Measurements from ENCODE around the gene TOX3. TPM values are rescaled to one million over a fixed set of nuclear protein-coding genes. Genes with fewer than 3 reads are reported as not detected.

Gene TOX3
- total and polyA plus RNA-seq, 2 experiments from 2014 or later = 9.8 to 15.6 TPM

- TF ChIP-seq ZNF462 (CRISPR knock-in tag; IDR thresholded peaks at IDR 0.05) (no peak), CTCF (conservative IDR thresholded peaks at IDR 0.05; ENCODE audit: low read depth in 2 of 2) (no peak), CREB1 (CRISPR knock-in tag; IDR thresholded peaks at IDR 0.05; ENCODE audit: low read depth) (no peak), ZNF331 (CRISPR knock-in tag; IDR thresholded peaks at IDR 0.05; ENCODE audit: low read depth) (no peak), REST (IDR thresholded peaks at IDR 0.05; ENCODE audit: unreplicated experiment) (no peak), EZH2 (IDR thresholded peaks at IDR 0.05; ENCODE audit: low read depth, unreplicated experiment) (no peak), STAT1 (IDR thresholded peaks at IDR 0.05; ENCODE audit: unreplicated experiment) (no peak), JUNB (IDR thresholded peaks at IDR 0.05; ENCODE audit: unreplicated experiment) (no peak), POLR2AphosphoS5 (IDR thresholded peaks at IDR 0.05; ENCODE audit: low read depth) (no peak), ETS1 (IDR thresholded peaks at IDR 0.05) (no peak)
- peak; percentile 52 for ATAC-seq
- no peak overlapping the region for H2AFZ ChIP-seq
- H3K27ac Mint-ChIP-seq = no peak overlapping the region
- H3K4me3 Mint-ChIP-seq = no peak overlapping the region
- H3K4me1 ChIP-seq (ENCODE audit: insufficient read depth) = peaks cover 29% of the 10 kb centered on the region
- no peaks in the 10 kb centered on the region for H4K20me1 ChIP-seq (replicated peaks; ENCODE audit: insufficient read depth)
- peaks cover 46% of the 10 kb centered on the region for H3K27me3 ChIP-seq (ENCODE audit: insufficient read depth)
- H3K4me3 ChIP-seq = no peak overlapping the region
- no peaks in the 10 kb centered on the region for H3K79me2 ChIP-seq (replicated peaks; ENCODE audit: insufficient read depth)
- H3K4me1 Mint-ChIP-seq = peaks cover 31% of the 10 kb centered on the region
- no peaks in the 10 kb centered on the region for H3K36me3 ChIP-seq (ENCODE audit: insufficient read depth)
- H3K9me2 ChIP-seq (ENCODE audit: insufficient read depth) = peaks cover 7% of the 10 kb centered on the region; the same call in 1 of the 2 replicates
- H3K36me3 Mint-ChIP-seq (ENCODE audit: low read depth) = no peaks in the 10 kb centered on the region; the same call in 2 of the 3 replicates
- no peaks in the 10 kb centered on the region; the same call in 1 of the 3 replicates for H3K9me3 Mint-ChIP-seq
- no peaks in the 10 kb centered on the region for H3F3A ChIP-seq (replicated peaks; ENCODE audit: low read depth)
- H3K27ac ChIP-seq (ENCODE audit: low read depth) = no peak overlapping the region
- no peak for DNase-seq (ENCODE audit: low spot score)
- H3K27me3 Mint-ChIP-seq (ENCODE audit: insufficient read depth, low read depth, poor library complexity) = peaks cover 11% of the 10 kb centered on the region
- no peak overlapping the region for H3K4me2 ChIP-seq
These were observed 8.6 kb upstream of the TOX3 start for GRCh38 chr16:52555572-52555971.
